Thyroid gland (tissue), 4 donors: ENCODE results near the gene TREH. TPM values are rescaled to one million over a fixed set of nuclear protein-coding genes. Genes with fewer than 3 reads are reported as not detected.

ENCODE experiments used
- DNase-seq, 2 donors: peaks; one replicate each; pipeline ENCODE4 v3.0.0-alpha.2; 2019
- H3K27ac ChIP-seq, 3 donors: fragments of 200-600 bp; sonication (generic); 1 replicate in 2 of 3; 2 replicates in 1 of 3; pipeline ENCODE4 v1.5.1; 2016 to 2019; ENCODE audit warnings: mild to moderate bottlenecking in 1 of 3, moderate library complexity in 1 of 3
- H3K27me3 ChIP-seq: fragments of 200-600 bp; sonication (generic); one replicate; pipeline ENCODE4 v1.5.1; 2019
- H3K36me3 ChIP-seq, 2 donors: fragments of 200-600 bp; sonication (generic); one replicate each; pipeline ENCODE4 v1.5.1; 2016 to 2019
- H3K4me1 ChIP-seq, 2 donors: fragments of 200-600 bp; sonication (generic); one replicate each; pipeline ENCODE4 v1.5.1; 2017 to 2019
- H3K4me3 ChIP-seq, 3 donors: fragments of 200-600 bp; sonication (generic); replicated peaks in 1 of 3; 1 replicate in 2 of 3; 2 replicates in 1 of 3; pipeline ENCODE4 v1.5.1; 2016; ENCODE audit warnings: mild to moderate bottlenecking in 1 of 3
- H3K9me3 ChIP-seq: fragments of 200-600 bp; sonication (generic); one replicate; pipeline ENCODE4 v1.5.1; 2017
- CTCF ChIP-seq, 6 experiments: fragments of 200-600 bp in 3 of 6; fragments of 450-650 bp in 3 of 6; sonication (generic) in 3 of 6; IDR thresholded peaks; one replicate each; pipeline ENCODE4 v1.5.1; 2016 to 2019; ENCODE audit warnings: antibody characterized with exemption in 6 of 6, mild to moderate bottlenecking in 2 of 6, inconsistent platforms in 1 of 6, moderate library complexity in 1 of 6
- POLR2A ChIP-seq, 2 donors: fragments of 450-650 bp; IDR thresholded peaks; one replicate each; pipeline ENCODE4 v1.6.1; 2017; ENCODE audit warnings: antibody characterized with exemption in 2 of 2, mild to moderate bottlenecking in 2 of 2, moderate library complexity in 1 of 2
- WGBS, 2 donors: methylation state at CpG; one replicate each; pipeline ENCODE4 v1.1.5; 2017; 5-methylcytosine and 5-hydroxymethylcytosine counted together
- intact Hi-C: fragments of 100-400 bp; cut with DNase I; formaldehyde crosslinking; loops from one replicate; pipeline ENCODE4 v1.15.1; 2023
- total RNA-seq, 4 donors: library from RNA; depleted of rRNA; stranded (reverse); fragments of >200 nt; gene quantifications; one replicate each; pipeline ENCODE4 v1.2.3, GENCODE V29; 2016

TREH gene
- total RNA-seq, 4 donors from 2014 or later = not detected

GRCh38 chr11:118645066-118645715, 34.3 kb downstream of the TREH start:
- peaks cover 19 to 27% of the 10 kb centered on the region in 2 donors for H3K4me1 ChIP-seq
- H3K27me3 ChIP-seq = no peaks in the 10 kb centered on the region
- no peak overlapping the region for H3K4me3 ChIP-seq
- no peaks in the 10 kb centered on the region for H3K9me3 ChIP-seq
- intact Hi-C loops = no loop called here
- H3K27ac ChIP-seq = no peak overlapping the region
- WGBS, 2 donors = 92 to 98% methylated on average over 17 to 19 of the region's 24 CpGs
- peaks cover 53 to 54% of the 10 kb centered on the region in 2 donors for H3K36me3 ChIP-seq
- TF ChIP-seq POLR2A (IDR thresholded peaks at IDR 0.05) (no peak), CTCF (IDR thresholded peaks at IDR 0.05) (no peak)
- DNase-seq = no peak

- H3K27me3 ChIP-seq = no peaks in the 10 kb centered on the region
- H3K36me3 ChIP-seq = peaks cover 48 to 49% of the 10 kb centered on the region in 2 donors
- H3K9me3 ChIP-seq = no peaks in the 10 kb centered on the region
- no peak overlapping the region for H3K4me3 ChIP-seq
- TF ChIP-seq POLR2A (IDR thresholded peaks at IDR 0.05) (no peak), CTCF (IDR thresholded peaks at IDR 0.05) (no peak)
- no peak overlapping the region for H3K27ac ChIP-seq
- intact Hi-C loops = no loop called here
- 88 to 95% methylated on average over 10 of the region's 10 CpGs for WGBS, 2 donors
- DNase-seq = no peak
- H3K4me1 ChIP-seq = peaks cover 23 to 34% of the 10 kb centered on the region in 2 donors
Observed at GRCh38 chr11:118644496-118644895, 35.0 kb downstream of the TREH start.

- Histone ChIP-seq H3K27me3 (no peaks in the 10 kb centered on the region), H3K9me3 (no peaks in the 10 kb centered on the region), H3K36me3 (peaks cover 44 to 49% of the 10 kb centered on the region in 2 donors), H3K27ac (no peak overlapping the region), H3K4me1 (peaks cover 23 to 39% of the 10 kb centered on the region in 2 donors), H3K4me3 (no peak overlapping the region)
- no peak for DNase-seq
- intact Hi-C loops = no loop called here
- WGBS, 2 donors = 96 to 100% methylated on average over 5 to 7 of the region's 7 CpGs
- TF ChIP-seq CTCF (IDR thresholded peaks at IDR 0.05) = no peak
- TF ChIP-seq POLR2A (IDR thresholded peaks at IDR 0.05) = no peak
Observed at GRCh38 chr11:118643995-118644345, 35.5 kb downstream of the TREH start.

GRCh38 chr11:118643142-118643994, 36.1 kb downstream of the TREH start:
- H3K27ac ChIP-seq = no peak overlapping the region
- intact Hi-C loops = no loop called here
- no peak for DNase-seq
- H3K36me3 ChIP-seq = peaks cover 40 to 43% of the 10 kb centered on the region in 2 donors
- no peak overlapping the region for H3K4me3 ChIP-seq
- WGBS, 2 donors = 67 to 73% methylated on average over 8 to 11 of the region's 11 CpGs
- no peaks in the 10 kb centered on the region for H3K27me3 ChIP-seq
- H3K4me1 ChIP-seq = peaks cover 27 to 41% of the 10 kb centered on the region in 2 donors
- TF ChIP-seq POLR2A (IDR thresholded peaks at IDR 0.05) (no peak), CTCF (IDR thresholded peaks at IDR 0.05) (no peak)
- H3K9me3 ChIP-seq = no peaks in the 10 kb centered on the region
